GM12891 (cell line): ENCODE data around the gene MIA2.

ENCODE experiments used
- PAX5 ChIP-seq: IDR thresholded peaks from 2 replicates; pipeline ENCODE4 v1.6.1; 2011; ENCODE audit warnings: low read length, moderate library complexity, mild to moderate bottlenecking; ENCODE audit not compliant: insufficient read depth, severe bottlenecking
- POLR2A ChIP-seq: IDR thresholded peaks from 2 replicates; pipeline ENCODE4 v1.6.1; 2011; ENCODE audit warnings: low read depth, low read length, control low read depth
- TAF1 ChIP-seq: IDR thresholded peaks from 2 replicates; pipeline ENCODE4 v1.6.1; 2011; ENCODE audit warnings: low read depth, low read length, control low read depth

GRCh38 chr14:39217214-39217879 lies 16.4 kb upstream of the MIA2 start:
- no peak for TF ChIP-seq POLR2A
- no peak for TF ChIP-seq PAX5
- TF ChIP-seq TAF1 = no peak
